CD14-positive monocyte (primary cell): Measurements from ENCODE around the gene CASP3. TPM values are rescaled to one million over a fixed set of nuclear protein-coding genes. Genes with fewer than 3 reads are reported as not detected.

Experiments
- DNase-seq, 3 donors: peaks; one replicate each; pipeline ENCODE4 v3.0.0-alpha.2; 2011 to 2022
- H2AFZ ChIP-seq: 2 replicates; pipeline ENCODE4 v1.6.0; 2012; ENCODE audit warnings: mild to moderate bottlenecking, low read depth, low read length, inconsistent platforms; ENCODE audit not compliant: insufficient read depth, poor library complexity, severe bottlenecking
- H3K27ac ChIP-seq, 2 donors: 1 replicate in 1 of 2; 2 replicates in 1 of 2; pipeline ENCODE4 v1.5.1; 2012 to 2013; ENCODE audit warnings: low read length in 2 of 2, control low read depth in 1 of 2, inconsistent platforms in 1 of 2, low read depth in 1 of 2, mild to moderate bottlenecking in 1 of 2
- H3K27me3 ChIP-seq, 2 donors: one replicate each; pipeline versions ENCODE4 v1.6.0 to v1.6.1; 2011 to 2013; ENCODE audit warnings: low read length in 2 of 2; ENCODE audit not compliant: control insufficient read depth in 2 of 2, insufficient read depth in 2 of 2
- H3K36me3 ChIP-seq, 2 donors: replicated peaks in 1 of 2; 1 replicate in 1 of 2; 2 replicates in 1 of 2; pipeline versions ENCODE4 v1.5.1 to v1.6.1; 2012 to 2013; ENCODE audit warnings: low read length in 2 of 2, control low read depth in 1 of 2, inconsistent platforms in 1 of 2, mild to moderate bottlenecking in 1 of 2; ENCODE audit not compliant: insufficient read depth in 2 of 2, control insufficient read depth in 1 of 2
- H3K4me1 ChIP-seq, 2 donors: 1 replicate in 1 of 2; 2 replicates in 1 of 2; pipeline versions ENCODE4 v1.5.1 to v1.6.1; 2012 to 2013; ENCODE audit warnings: low read length in 2 of 2, control low read depth in 1 of 2, inconsistent platforms in 1 of 2, mild to moderate bottlenecking in 1 of 2, moderate library complexity in 1 of 2; ENCODE audit not compliant: insufficient read depth in 2 of 2, control insufficient read depth in 1 of 2
- H3K4me2 ChIP-seq: replicated peaks from 2 replicates; pipeline ENCODE3; 2012; ENCODE audit warnings: low read length, moderate library complexity, mild to moderate bottlenecking; ENCODE audit not compliant: poor library complexity, severe bottlenecking; ENCODE audit errors: extremely low read depth
- H3K4me3 ChIP-seq, 3 experiments: fragments of 200-600 bp in 1 of 3; sonication (generic) in 1 of 3; replicated peaks in 1 of 3; 1 replicate in 2 of 3; 2 replicates in 1 of 3; pipeline ENCODE4 v1.5.1; 2011 to 2013; ENCODE audit warnings: low read length in 3 of 3, mild to moderate bottlenecking in 3 of 3, control low read depth in 2 of 3, low read depth in 2 of 3, inconsistent platforms in 1 of 3, moderate library complexity in 1 of 3
- H3K79me2 ChIP-seq: 2 replicates; pipeline ENCODE4 v1.6.0; 2012; ENCODE audit warnings: mild to moderate bottlenecking, control low read depth, inconsistent platforms, low read length, moderate library complexity; ENCODE audit not compliant: insufficient read depth
- H3K9ac ChIP-seq: 2 replicates; pipeline ENCODE4 v1.6.0; 2017; ENCODE audit warnings: low read length, mild to moderate bottlenecking; ENCODE audit not compliant: insufficient read depth, poor library complexity, severe bottlenecking
- H3K9me3 ChIP-seq, 2 donors: replicated peaks in 1 of 2; 1 replicate in 1 of 2; 2 replicates in 1 of 2; pipeline versions ENCODE4 v1.5.1 to v1.6.1; 2012 to 2013; ENCODE audit warnings: low read length in 2 of 2, control low read depth in 1 of 2; ENCODE audit not compliant: control insufficient read depth in 1 of 2, insufficient read depth in 1 of 2
- H4K20me1 ChIP-seq: 2 replicates; pipeline ENCODE4 v1.6.0; 2012; ENCODE audit warnings: mild to moderate bottlenecking, low read length, control low read depth, moderate library complexity; ENCODE audit not compliant: insufficient read depth
- H3K27ac Mint-ChIP-seq, 7 donors: one replicate each; pipeline ENCODE4 v1.8.0; 2020; ENCODE audit warnings: mild to moderate bottlenecking in 7 of 7, mixed read lengths in 7 of 7, moderate library complexity in 6 of 7, inconsistent platforms in 2 of 7
- H3K27me3 Mint-ChIP-seq, 3 donors: one replicate each; pipeline ENCODE4 v1.8.0; 2021 to 2022; ENCODE audit warnings: low read depth in 3 of 3, mild to moderate bottlenecking in 3 of 3, mixed read lengths in 3 of 3, moderate library complexity in 3 of 3, inconsistent platforms in 1 of 3
- H3K36me3 Mint-ChIP-seq, 2 donors: one replicate each; pipeline ENCODE4 v1.8.0; 2020; ENCODE audit warnings: mixed read lengths in 2 of 2, inconsistent platforms in 1 of 2, mild to moderate bottlenecking in 1 of 2
- H3K4me1 Mint-ChIP-seq: one replicate; pipeline ENCODE4 v1.8.0; 2020; ENCODE audit warnings: mild to moderate bottlenecking, mixed read lengths
- H3K4me3 Mint-ChIP-seq, 2 donors: one replicate each; pipeline ENCODE4 v1.8.0; 2020; ENCODE audit warnings: mild to moderate bottlenecking in 2 of 2, mixed read lengths in 2 of 2, moderate library complexity in 1 of 2
- H3K9me3 Mint-ChIP-seq, 7 donors: one replicate each; pipeline ENCODE4 v1.8.0; 2020 to 2022; ENCODE audit warnings: mixed read lengths in 7 of 7, mild to moderate bottlenecking in 6 of 7, moderate library complexity in 6 of 7, inconsistent platforms in 2 of 7
- CTCF ChIP-seq: fragments of 200-600 bp; IDR thresholded peaks from one replicate; pipeline ENCODE4 v1.8.0; 2022; ENCODE audit warnings: antibody characterized with exemption, mild to moderate bottlenecking
- WGBS: methylation state at CpG from one replicate; pipeline ENCODE4 v1.1.5; 2013; ENCODE audit warnings: missing lambda C conversion rate; ENCODE audit not compliant: insufficient coverage; 5-methylcytosine and 5-hydroxymethylcytosine counted together
- intact Hi-C, 2 donors: fragments of 100-400 bp; cut with micrococcal nuclease; formaldehyde crosslinking; loops; one replicate each; pipeline versions ENCODE4 v1.15.0 to v1.15.1; 2023
- polyA plus RNA-seq, 3 donors: library from polyadenylated mRNA; depleted of rRNA in 1 of 3; unstranded in 2 of 3; stranded (reverse) in 1 of 3; fragments of 300-500 nt in 2 of 3; fragments of >200 nt in 1 of 3; fragmentation: Illumina TruSeq in 2 of 3; gene quantifications; 1 replicate in 2 of 3; 2 replicates in 1 of 3; pipeline ENCODE4 v1.2.3, GENCODE V29; 2012 to 2021

CASP3 gene
- polyA plus RNA-seq, 3 donors: 6.7 to 11.3 (median 11.1) TPM

GRCh38 chr4:184587221-184587620 is 62.0 kb downstream of the CASP3 start:
- no peak for DNase-seq
- no peak overlapping the region for H3K27ac Mint-ChIP-seq
- intact Hi-C loops: no loop called here
- H3K4me3 Mint-ChIP-seq: no peak overlapping the region
- Histone ChIP-seq H3K9ac (no peak overlapping the region), H4K20me1 (no peaks in the 10 kb centered on the region), H3K27me3 (no peaks in the 10 kb centered on the region), H3K36me3 (no peaks in the 10 kb centered on the region), H3K27ac (no peak overlapping the region), H2AFZ (no peak overlapping the region), H3K4me1 (no peaks in the 10 kb centered on the region), H3K79me2 (no peaks in the 10 kb centered on the region), H3K9me3 (no peaks in the 10 kb centered on the region), H3K4me3 (no peak overlapping the region), H3K4me2 (no peak overlapping the region)
- H3K9me3 Mint-ChIP-seq: peaks cover 0 to 3% (median 0%) of the 10 kb centered on the region in 7 donors
- no peaks in the 10 kb centered on the region for H3K4me1 Mint-ChIP-seq
- no peaks in the 10 kb centered on the region for H3K27me3 Mint-ChIP-seq
- TF ChIP-seq CTCF: no peak
- no peaks in the 10 kb centered on the region for H3K36me3 Mint-ChIP-seq
- WGBS: no CpG with 5 or more reads among the region's 5 CpGs

GRCh38 chr4:184583738-184584502 is 65.3 kb downstream of the CASP3 start:
- Histone ChIP-seq H3K4me3 (no peak overlapping the region), H3K4me1 (no peaks in the 10 kb centered on the region), H3K9ac (no peak overlapping the region), H3K79me2 (no peaks in the 10 kb centered on the region), H2AFZ (no peak overlapping the region), H3K36me3 (no peaks in the 10 kb centered on the region), H4K20me1 (no peaks in the 10 kb centered on the region), H3K4me2 (no peak overlapping the region), H3K27me3 (no peaks in the 10 kb centered on the region), H3K9me3 (peaks cover 9 to 10% of the 10 kb centered on the region in 2 donors), H3K27ac (no peak overlapping the region)
- Mint-ChIP-seq H3K4me1 (no peaks in the 10 kb centered on the region), H3K27me3 (no peaks in the 10 kb centered on the region), H3K36me3 (no peaks in the 10 kb centered on the region), H3K27ac (no peak overlapping the region), H3K9me3 (peaks cover 14 to 27% (median 22%) of the 10 kb centered on the region in 7 donors), H3K4me3 (no peak overlapping the region)
- intact Hi-C loops: no loop called here
- no peak for TF ChIP-seq CTCF
- no peak for DNase-seq
- 93% methylated on average over 2 of the region's 9 CpGs for WGBS

Other genes starting within 250 kb of the CASP3 start
- 10 to 100 TPM; 51.3 to 76.8 (median 56.1) TPM for gene IRF2, start 174.9 kb downstream of the CASP3 start, polyA plus RNA-seq
- 10 to 100 TPM in 1 of 3 donors, 1 to 10 TPM in 2; 7.0 to 10.5 (median 10.0) TPM for gene PRIMPOL, start 291 bp upstream of the CASP3 start, polyA plus RNA-seq
- 1 to 10 TPM; 1.2 to 1.6 (median 1.5) TPM for gene CENPU, start 84.6 kb upstream of the CASP3 start, polyA plus RNA-seq
- 100 to 1,000 TPM in 2 of 3 donors, 10 to 100 TPM in 1; 72.4 to 115 (median 115) TPM for gene ACSL1, start 176.5 kb upstream of the CASP3 start, polyA plus RNA-seq